Right ventricle myocardium inferior (tissue), 1 donor: ENCODE results near the gene UBE2R2. TPM values are rescaled to one million over a fixed set of nuclear protein-coding genes. Genes with fewer than 3 reads are reported as not detected.
"Not testable (repeated sequence)": the region's sequence is repeated elsewhere in the genome, so short reads cannot be mapped to it uniquely, and the experiment has no call there.

Source experiments
- ATAC-seq: fragments of 200-7000 bp; cut with Tn5 transposase; one replicate; pipeline ENCODE4 v1.9.1; 2020; ENCODE audit warnings: mild to moderate bottlenecking, moderate library complexity
- DNase-seq: peaks from one replicate; pipeline ENCODE4 v3.0.0; 2021; ENCODE audit errors: missing footprints
- intact Hi-C: fragments of 100-400 bp; cut with DNase I; formaldehyde crosslinking; loops from one replicate; pipeline ENCODE4 v1.11.0; 2022
- total RNA-seq: library from RNA; stranded (reverse); fragmentation: NEBNext Ultra II Directional; extraction: Animal tissue kit (Norgen Biotek cat#: 25700); gene quantifications from one replicate; pipeline ENCODE4 v1.2.1, GENCODE V29; 2021
- donor health status: DM: no; HTN: yes; CAD: no; lungs with severe emphysema.

UBE2R2 gene
- total RNA-seq, 1 donor from 2014 or later: 44.0 TPM

DNA sequence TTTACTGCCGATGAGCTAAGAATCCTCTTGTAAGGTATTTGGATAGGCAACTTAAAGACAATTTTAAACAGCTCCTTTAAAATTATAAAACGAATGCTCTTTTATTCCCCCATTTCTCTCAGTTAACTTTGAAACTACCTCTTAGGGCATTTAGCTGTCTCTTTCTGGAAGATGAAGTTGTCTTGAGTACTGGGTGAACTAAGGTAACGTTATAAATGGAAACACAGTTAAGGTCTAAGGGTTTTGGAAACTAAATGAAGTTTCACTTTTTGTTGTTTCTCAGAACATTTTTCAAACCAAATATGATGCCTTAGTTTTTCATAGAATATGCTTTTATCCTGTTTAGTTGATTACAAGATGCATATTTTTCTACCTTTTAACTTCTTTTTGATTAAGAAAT, 6.8 kb downstream of the UBE2R2 start:
- DNase-seq (no peak), ATAC-seq (no peak)
- intact Hi-C loops: no loop called here

DNA sequence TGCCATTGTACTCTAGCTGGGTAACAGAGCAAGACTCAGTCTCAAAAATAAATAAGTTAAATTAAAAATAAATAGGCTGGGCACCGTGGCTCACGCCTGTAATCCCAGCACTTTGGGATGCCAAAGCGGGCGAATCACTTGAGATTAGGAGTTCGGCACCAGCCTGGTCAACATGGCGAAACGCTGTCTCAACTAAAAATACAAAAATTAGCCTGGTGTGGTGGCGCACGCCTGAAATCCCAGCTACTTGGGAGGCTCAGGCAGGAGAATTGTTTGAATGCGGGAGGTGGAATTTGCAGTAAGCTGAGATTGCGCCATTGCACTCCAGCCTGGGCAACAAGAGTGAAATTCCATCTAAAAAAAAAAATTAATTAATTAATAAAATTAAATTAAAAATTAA, 10.3 kb downstream of the UBE2R2 start:
- DNase-seq, ATAC-seq, intact Hi-C loops: not testable (repeated sequence)

DNA sequence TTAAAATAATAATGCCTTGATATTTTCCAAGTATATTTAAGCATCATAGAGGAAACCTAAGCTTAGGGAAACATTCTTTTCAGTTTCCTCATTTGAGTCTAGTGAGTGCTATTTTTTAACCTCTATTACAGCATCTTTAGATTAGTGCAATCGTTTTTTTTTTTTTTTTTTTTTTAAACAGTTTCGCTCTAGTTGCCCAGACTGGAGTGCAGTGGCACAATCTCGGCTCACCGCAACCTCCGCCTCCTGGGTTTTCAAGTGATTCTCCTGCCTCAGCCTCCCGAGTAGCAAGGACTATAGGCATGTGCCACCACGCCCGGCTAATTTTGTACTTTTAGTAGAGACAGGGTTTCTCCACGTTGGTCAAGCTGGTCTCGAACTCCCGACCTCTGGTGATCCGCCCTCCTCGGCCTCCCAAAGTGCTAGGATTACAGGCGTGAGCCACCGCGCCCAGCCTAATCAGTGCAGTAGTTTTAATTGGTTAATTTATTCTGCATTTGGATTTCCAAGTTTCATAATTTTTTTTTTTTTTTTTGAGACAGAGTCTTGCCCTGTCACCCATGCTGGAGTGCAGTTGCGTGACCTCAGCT, 12.8 kb downstream of the UBE2R2 start:
- ATAC-seq, DNase-seq, intact Hi-C loops: not testable (repeated sequence)

DNA sequence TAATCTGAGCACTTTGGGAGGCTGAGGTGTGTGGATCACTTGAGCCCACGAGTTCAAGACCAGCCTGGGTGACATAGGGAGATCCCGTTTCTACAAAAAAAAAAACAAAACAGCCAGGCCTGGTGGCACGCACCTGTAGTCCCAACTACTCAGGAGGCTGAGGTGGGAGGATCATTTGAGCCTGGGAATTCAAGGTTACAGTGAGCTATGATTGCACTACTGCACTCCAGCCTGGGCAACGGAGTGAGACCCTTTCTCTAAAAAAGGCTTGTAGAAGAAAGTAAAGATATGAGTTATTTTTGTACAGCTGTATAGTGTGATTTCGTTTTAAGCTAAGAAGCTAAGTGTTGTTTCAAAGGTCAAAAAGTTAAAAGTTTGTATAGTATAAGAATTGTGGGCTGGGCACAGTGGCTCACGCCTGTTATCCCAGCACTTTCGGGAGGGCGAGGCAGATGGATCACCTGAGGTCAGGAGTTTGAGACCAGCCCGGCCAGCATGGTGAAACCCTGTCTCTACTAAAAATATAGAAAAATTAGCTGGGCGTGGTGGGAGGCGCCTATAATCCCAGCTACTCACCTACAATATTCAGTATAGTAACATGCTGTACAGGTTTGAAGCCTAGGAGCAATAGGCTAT, 18.8 kb downstream of the UBE2R2 start:
- intact Hi-C loops: no loop called here
- DNase-seq: no peak
- no peak for ATAC-seq

DNA sequence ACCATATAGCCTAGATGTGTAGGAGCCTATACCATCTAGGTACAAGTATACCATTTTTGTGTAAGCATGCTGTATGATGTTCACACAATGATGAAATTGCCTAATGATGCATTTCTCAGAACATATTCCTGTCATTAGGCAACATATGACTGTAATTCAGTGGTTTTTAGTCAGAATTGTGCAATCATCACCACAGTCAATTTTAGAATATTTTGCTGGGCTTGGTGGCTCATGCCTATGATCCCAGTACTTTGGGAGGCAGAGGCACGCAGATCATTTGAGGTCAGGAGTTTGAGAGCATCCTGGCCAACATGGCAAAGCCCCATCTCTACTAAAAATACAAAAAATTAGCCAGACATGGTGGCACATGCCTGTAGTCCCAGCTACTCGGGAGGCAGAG, 19.3 kb downstream of the UBE2R2 start:
- peak; percentile 75 for ATAC-seq
- DNase-seq, intact Hi-C loops: not testable (repeated sequence)

DNA sequence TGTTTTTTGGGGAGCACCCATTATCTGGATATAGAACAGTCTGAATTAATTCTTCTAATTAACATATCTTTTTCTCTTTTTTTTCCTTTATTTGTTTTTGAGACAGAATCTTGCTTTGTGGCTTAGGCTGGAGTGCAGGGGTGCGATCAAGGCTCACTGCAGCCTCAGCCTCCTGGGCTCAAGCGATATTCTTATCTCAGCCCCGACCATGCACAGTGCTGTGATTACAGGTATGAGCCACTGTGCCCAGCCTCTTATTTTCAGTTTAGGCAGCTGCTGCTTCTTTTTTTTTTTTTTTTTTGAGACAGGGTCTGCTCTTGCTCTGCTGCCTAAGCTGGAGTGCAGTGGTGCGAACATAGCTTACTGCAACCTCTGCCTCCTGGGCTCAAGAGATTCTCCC, 20.2 kb downstream of the UBE2R2 start:
- ATAC-seq (no peak), DNase-seq (no peak)
- intact Hi-C loops: no loop called here

DNA sequence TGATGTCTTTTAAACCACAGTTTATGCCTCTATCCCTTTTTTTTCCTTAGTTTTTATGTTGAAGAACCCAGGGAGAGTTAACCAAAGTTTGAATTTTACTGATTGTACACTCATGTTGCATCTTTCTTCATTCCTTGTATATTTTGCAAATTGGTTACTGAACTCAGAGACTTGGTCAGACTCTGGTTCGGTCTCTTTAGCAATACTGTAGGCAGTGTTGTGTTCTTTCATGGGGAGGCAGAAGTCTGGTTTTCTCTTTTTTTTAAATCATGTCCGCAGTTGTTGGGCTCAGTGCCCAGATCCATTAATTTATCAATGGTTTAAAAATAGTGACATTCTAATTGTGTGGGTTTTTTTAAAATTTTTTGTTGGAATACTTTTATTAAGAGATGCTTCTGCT, 23.4 kb downstream of the UBE2R2 start:
- intact Hi-C loops: no loop called here
- DNase-seq (no peak), ATAC-seq (no peak)

DNA sequence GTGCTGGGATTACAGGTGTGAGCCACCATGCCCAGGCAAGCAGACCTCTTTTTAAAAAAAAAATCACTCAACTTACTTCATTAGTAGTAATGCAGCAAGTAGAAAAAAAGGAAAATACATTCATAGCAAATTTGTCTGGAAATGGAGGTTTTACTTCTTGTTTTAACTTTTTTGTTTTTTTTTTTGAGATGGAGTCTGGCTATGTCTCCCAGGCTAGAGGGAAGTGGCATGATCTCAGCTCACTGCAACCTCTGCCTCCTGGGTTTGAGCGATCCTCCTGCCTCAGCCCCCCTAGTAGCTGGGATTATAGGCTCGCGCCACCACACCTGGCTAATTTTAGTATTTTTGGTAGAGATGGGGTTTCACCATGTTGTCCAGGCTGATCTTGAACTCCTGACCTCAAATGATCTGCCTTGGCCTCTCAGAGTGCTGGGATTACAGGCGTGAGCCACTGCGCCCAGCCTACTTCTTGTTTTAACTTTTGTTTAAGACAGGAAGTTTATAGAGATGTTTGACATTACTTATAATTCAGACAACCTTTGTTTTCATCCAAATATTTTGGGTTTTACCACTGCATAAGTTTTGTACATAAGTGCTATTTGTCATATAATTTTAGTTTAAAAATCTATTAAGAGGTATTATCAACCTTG, 26.5 kb downstream of the UBE2R2 start:
- DNase-seq (no peak), ATAC-seq (no peak)
- intact Hi-C loops: no loop called here

DNA sequence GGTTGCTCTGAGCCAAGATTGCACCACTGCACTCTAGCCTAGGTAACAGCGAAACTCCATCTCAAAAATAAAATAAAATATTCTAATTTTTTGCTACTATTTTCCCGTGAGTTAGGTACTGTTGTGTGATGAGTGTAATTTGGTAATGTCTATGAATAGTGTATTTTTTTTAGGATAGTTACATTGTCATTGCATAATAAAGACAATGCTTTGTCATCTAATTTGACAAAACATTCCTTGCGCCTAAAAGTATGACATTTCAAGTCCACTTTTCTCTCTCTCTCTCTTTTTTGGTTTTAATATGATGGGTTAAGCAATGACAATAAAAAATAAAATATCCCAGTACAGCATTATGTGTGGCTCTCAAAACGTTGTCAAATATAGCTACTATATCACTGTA, 29.3 kb downstream of the UBE2R2 start:
- DNase-seq (no peak), ATAC-seq (no peak)
- intact Hi-C loops: no loop called here

DNA sequence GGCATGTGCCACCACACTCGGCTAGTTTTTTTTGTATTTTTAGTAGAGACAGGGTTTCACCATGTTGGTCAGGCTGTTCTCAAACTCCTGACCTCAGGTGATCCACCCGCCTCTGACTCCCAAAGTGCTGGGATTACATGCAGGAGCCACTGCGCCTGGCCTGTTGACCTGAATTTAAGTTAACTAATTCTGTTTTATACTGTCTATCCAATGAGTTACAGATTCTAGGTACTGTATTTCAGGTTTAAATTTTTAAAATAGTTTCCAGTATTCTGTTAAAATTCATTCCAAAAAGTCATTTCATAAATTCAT, 30.9 kb downstream of the UBE2R2 start:
- intact Hi-C loops, DNase-seq, ATAC-seq: not testable (repeated sequence)

DNA sequence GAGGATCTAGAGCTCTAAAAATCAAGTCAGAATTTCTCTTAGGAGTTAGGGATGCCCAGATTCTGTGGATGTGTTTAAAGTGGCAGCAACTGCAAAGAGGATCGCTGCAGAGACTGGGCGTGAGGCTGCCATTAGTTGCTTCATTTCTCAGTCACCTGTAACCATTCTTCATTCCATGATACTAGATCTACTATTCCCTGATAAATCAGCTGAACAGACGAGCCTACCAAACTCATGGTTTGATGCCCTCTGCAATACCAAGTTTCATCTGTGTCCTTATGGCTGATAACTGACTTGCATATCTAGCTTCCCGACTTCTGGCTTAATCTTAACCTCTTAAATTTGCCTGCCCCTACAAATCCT, 33.3 kb downstream of the UBE2R2 start:
- no peak for DNase-seq
- intact Hi-C loops: loop anchor here (2.0 kb wide), 1 partner anchor 35 kb away; no protein-coding TSS in a partner anchor
- no peak for ATAC-seq

DNA sequence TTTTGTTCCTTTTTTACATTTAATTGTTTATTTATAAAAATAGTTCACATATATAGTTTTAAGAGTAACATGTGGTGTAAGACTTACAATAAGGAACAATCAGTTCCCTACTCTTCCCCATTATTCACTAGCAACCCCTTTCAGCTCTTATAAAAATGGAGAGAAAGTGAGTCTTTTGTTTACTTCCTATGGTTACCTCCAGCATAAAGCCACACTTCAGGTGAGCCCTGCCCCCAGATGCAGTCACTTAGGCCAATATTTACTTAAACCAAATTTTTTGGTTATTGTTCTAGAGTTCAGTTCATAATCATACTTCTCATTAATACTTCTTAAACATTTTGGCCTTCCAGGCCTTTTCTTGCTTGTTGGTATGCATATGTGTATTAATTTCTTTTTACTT, 33.7 kb downstream of the UBE2R2 start:
- intact Hi-C loops: loop anchor here (2.0 kb wide), 1 partner anchor 36 kb away; no protein-coding TSS in a partner anchor
- ATAC-seq (no peak), DNase-seq (no peak)

DNA sequence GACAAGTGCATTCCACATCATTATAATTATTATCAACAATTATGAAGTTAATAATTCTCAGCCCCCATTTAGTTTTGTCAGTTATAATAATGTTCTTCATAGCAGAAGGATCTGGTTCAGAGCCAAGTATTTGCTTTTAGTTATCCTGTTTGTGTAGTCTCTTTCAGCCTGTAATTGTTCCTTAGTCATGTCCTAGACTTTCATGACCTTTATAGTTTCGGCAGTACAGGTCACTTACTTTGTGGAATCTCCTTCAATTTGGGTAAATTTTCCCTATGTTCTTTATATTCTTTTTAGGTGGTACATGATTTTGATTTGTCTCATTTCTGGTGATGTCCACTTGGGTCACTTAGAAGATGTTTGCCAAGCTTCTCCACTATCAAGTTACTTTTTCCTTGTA, 34.3 kb downstream of the UBE2R2 start:
- intact Hi-C loops: loop anchor here (2.0 kb wide), 1 partner anchor 36 kb away; no protein-coding TSS in a partner anchor
- ATAC-seq (no peak), DNase-seq (no peak)

DNA sequence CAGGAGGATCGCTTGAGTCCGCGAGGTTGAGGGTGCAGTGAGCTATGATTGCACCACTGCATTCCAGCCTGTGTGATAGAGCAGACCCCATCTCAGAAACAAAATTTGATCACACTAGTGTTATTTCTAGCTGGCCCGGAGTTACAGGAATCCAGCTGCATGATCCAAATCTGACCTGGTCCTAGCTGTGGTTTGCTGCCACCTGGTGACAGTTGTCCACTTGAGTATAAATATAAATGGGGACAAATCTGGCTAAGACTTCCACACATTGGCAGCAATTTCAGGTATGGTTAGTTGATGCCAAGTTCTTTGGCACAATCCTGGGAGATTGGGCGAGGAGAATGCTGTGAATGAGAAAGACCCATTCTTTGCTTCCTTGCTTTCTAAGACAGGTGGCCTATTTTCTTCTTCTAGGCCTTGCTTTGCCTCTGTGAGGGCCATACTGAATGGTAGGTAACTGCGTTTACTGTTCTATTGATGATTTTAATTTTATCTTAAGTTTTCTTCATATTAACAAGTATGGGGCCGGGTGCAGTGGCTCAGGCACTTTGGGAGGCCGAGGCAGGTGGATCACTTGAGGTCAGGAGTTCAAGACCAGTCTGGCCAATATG, 35.4 kb downstream of the UBE2R2 start:
- DNase-seq: peak; percentile 78
- peak; percentile 79 for ATAC-seq
- intact Hi-C loops: no loop called here

DNA sequence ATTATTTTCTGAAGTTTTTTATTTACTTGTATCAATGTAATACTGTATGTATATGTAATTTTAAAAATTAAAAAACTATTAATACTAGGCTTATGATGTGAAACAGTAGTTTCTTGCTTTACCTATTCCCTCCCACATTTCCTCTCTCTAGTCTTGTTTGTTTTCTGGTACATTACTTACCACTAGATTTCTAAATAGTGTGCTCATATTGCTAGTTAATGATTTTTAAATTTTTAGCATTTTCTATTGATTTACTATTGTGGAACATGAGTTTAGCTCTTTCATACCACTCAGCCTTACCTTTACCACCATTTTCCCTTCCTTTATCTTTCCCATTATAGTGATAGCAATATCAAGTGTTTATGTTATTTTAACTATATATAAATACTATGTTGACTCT, 39.3 kb downstream of the UBE2R2 start:
- ATAC-seq: no peak
- intact Hi-C loops: no loop called here
- no peak for DNase-seq

DNA sequence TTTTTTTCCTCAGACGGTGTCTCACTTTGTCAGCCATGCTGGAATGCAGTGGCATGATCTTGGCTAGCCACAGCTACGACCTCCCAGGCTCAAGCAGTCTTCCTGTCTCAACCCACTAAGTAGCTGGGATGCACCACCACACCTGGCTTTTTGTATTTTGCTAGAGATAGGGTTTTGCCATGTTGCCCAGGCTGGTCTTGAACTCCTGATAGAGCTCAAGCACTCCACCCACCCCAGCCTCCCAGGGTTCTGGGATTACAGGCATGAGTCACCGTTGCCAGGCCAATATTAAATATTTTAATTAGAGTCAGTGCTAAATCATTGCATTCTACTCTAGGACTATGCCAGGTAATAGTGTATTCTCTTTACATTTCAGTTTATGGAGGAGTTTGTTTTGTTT, 41.5 kb downstream of the UBE2R2 start:
- intact Hi-C loops: no loop called here
- ATAC-seq (no peak), DNase-seq (no peak)

DNA sequence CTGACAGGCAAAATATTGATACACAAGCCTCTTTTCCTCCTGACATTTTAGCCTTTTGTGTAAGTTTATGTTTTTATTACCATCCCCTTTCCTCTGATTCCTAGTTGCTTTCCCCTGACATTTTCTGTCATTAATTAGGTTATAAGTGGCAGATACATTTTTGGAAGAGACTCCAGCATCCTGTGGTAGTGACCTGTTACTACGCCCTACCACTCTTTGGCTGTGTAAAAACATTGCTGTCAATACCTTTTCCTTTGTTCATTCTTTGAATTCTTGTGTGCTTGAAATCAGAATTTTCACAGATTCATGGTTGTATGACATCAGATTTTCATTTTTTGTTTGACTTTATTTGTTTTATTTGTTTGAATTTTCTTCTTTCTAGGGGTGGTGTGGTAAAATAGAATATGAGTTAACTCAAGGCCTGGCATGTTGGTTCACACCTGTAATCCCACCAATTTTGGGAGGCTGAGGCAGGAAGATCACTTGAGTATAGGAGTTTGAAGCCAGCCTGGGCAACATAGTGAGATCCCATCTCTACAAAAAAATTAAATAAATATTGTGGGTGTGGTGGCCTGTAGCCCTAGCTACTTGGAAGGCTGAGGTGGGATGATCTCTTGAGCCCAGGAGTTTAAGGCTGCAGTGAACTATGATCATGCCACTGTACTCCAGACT, 43.4 kb downstream of the UBE2R2 start:
- DNase-seq: no peak
- intact Hi-C loops: no loop called here
- no peak for ATAC-seq

DNA sequence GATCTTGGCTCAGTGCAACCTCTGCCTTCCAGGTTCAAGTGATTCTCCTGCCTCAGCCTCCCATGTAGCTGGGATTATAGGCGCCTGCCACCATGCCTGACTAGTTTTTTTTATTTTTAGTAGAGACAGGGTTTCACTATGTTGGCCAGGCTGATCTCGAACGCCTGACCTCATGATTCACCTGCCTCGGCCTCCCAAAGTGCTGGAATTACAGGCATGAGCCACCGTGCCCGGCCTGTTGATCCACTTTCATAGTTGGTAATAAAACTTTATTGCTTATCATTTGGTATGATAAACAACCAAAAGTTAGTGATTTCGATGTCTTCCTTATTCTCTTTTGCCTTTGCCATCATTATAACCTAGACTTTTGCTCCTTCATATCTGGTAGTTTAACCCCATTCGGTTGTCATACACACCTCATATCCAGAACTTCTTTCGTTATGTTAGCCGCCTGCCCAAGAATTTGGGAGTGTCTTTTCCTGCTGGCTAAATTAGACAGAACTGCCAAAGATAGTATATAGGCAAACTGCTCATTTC, 45.0 kb downstream of the UBE2R2 start:
- DNase-seq (no peak), ATAC-seq (no peak)
- intact Hi-C loops: no loop called here

DNA sequence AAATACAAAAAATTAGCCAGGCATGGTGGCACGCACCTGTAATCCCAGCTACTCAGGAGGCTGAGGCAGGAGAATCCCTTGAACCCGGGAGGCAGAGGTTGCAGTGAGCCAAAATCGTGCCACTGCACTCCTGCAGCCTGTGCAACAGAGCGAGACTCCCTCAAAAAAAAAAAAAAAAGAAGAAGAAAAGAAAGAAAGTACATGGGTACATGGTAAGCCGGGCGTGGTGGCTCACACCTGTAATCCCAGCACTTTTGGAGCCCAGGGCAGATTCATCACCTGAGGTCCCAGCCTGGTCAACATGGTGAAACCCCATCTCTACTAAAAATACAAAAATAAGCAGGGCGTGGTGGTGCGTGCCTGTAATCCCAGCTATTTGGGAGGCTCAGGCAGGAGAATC, 46.1 kb downstream of the UBE2R2 start:
- ATAC-seq, intact Hi-C loops, DNase-seq: not testable (repeated sequence)
